ENCODE data around the gene LUZP2. TPM values are rescaled to one million over a fixed set of nuclear protein-coding genes. Genes with fewer than 3 reads are reported as not detected.

The LUZP2 gene
- total RNA-seq, 1 donor from 2014 or later = 0.49 TPM

GRCh38 chr11:24828938-24829605 lies 332.2 kb downstream of the LUZP2 start:
- Histone ChIP-seq H3K27me3 (no peaks in the 10 kb centered on the region), H3K4me1 (no peaks in the 10 kb centered on the region), H3K36me3 (no peaks in the 10 kb centered on the region), H3K9me3 (no peaks in the 10 kb centered on the region), H3K27ac (no peak overlapping the region), H3K4me3 (no peak overlapping the region)
- intact Hi-C loops (cut with DNase I) = no loop called here
- DNase-seq (ENCODE audit: extremely low spot score in 2 of 2) = no peak
- TF ChIP-seq POLR2AphosphoS5 (IDR thresholded peaks at IDR 0.05; ENCODE audit: insufficient read depth in 1 of 2, low read depth in 1 of 2) (no peak), CTCF (IDR thresholded peaks at IDR 0.05) (no peak), POLR2A (IDR thresholded peaks at IDR 0.05) (no peak)

DNA sequence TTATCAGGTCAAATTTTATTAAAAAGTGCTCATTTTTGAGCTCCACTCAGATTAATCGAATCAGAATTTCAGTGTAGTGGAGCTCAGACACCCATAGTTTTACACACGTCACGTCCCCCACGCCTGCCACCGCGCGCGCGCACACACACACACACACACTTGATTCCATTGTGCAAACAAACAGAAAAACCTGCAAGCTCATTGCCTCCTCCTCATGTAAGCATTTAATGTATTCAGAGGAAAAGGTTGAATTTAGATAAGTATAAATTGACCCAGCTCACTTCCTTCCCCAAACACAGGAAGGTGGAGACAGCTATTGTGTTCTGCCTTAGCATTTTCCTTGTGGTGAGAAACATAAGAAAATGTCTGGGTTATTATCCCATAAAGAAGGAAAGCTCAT lies 336.7 kb downstream of the LUZP2 start:
- no peak for DNase-seq (ENCODE audit: extremely low spot score in 2 of 2)
- Histone ChIP-seq H3K4me3 (no peak overlapping the region), H3K9me3 (no peaks in the 10 kb centered on the region), H3K4me1 (no peaks in the 10 kb centered on the region), H3K27ac (no peak overlapping the region), H3K36me3 (no peaks in the 10 kb centered on the region), H3K27me3 (no peaks in the 10 kb centered on the region)
- TF ChIP-seq CTCF (IDR thresholded peaks at IDR 0.05) (no peak), POLR2A (IDR thresholded peaks at IDR 0.05) (no peak), POLR2AphosphoS5 (IDR thresholded peaks at IDR 0.05; ENCODE audit: insufficient read depth in 1 of 2, low read depth in 1 of 2) (no peak)
- intact Hi-C loops (cut with DNase I) = no loop called here

DNA sequence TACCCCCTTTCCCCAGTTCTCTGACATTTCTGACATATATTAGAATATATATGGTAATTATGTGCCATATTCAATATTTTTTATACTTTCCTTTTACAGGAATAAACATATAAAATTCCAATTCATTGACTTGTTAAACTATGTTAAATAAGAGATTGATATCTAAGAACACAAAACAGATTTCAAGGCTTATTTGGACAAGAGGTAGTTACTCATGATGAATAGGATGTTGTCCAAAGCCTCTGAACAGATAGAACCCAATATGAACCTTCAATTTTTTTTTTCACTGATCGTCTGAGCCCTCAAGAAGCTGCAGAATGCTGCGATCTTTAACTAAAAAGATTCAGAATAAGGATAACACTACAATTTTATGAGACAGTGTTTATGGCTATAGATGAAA lies 340.3 kb downstream of the LUZP2 start:
- Histone ChIP-seq H3K9me3 (no peaks in the 10 kb centered on the region), H3K4me3 (no peak overlapping the region), H3K27me3 (no peaks in the 10 kb centered on the region), H3K27ac (no peak overlapping the region), H3K36me3 (no peaks in the 10 kb centered on the region), H3K4me1 (no peaks in the 10 kb centered on the region)
- DNase-seq (ENCODE audit: extremely low spot score in 2 of 2) = no peak
- intact Hi-C loops (cut with DNase I) = no loop called here
- TF ChIP-seq CTCF (IDR thresholded peaks at IDR 0.05) (no peak), POLR2A (IDR thresholded peaks at IDR 0.05) (no peak), POLR2AphosphoS5 (IDR thresholded peaks at IDR 0.05; ENCODE audit: insufficient read depth in 1 of 2, low read depth in 1 of 2) (no peak)

DNA sequence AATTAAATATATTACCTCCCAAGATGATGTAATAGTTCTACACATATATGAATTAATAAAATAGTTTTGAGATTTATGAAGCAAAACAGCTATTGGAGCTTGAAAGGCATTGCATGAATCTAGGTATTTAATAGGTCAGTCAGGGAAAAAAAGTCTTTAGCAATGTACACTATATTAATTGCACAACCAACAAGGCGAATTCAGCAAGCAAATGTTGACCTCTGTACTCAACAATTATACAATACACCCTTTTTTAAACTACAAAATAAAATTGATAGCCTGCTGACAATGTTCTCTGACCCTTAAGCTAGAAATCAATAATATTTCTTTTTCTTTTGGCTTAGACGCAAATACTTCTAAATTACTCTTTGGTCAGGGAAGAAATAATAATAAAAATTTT lies 345.5 kb downstream of the LUZP2 start:
- Histone ChIP-seq H3K27ac (no peak overlapping the region), H3K27me3 (no peaks in the 10 kb centered on the region), H3K9me3 (no peaks in the 10 kb centered on the region), H3K4me3 (no peak overlapping the region), H3K4me1 (no peaks in the 10 kb centered on the region), H3K36me3 (no peaks in the 10 kb centered on the region)
- DNase-seq (ENCODE audit: extremely low spot score in 2 of 2) = no peak
- TF ChIP-seq POLR2AphosphoS5 (IDR thresholded peaks at IDR 0.05; ENCODE audit: insufficient read depth in 1 of 2, low read depth in 1 of 2) (no peak), POLR2A (IDR thresholded peaks at IDR 0.05) (no peak), CTCF (IDR thresholded peaks at IDR 0.05) (no peak)
- intact Hi-C loops (cut with DNase I) = no loop called here

DNA sequence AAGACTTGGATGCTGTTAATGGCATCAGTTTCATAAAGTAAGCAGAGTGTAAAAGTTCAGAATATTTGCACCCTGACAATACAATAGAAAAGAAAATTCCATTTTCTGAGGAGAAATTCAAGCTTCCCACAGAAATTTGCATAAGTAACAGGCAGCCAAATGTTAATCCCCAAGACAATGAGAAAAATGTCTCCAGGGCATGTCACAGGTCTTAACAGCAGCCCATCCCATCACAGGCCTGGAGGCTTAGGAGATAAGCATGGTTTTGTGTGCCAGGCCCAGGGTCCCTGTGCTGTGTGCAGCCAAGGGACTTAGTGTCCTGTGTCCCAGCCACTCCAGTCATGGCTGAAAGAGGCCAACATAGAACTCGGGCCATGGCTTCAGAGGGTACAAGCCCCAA lies 347.6 kb downstream of the LUZP2 start:
- no peak for DNase-seq (ENCODE audit: extremely low spot score in 2 of 2)
- H3K9me3 ChIP-seq = no peaks in the 10 kb centered on the region
- H3K4me3 ChIP-seq = no peak overlapping the region
- no peaks in the 10 kb centered on the region for H3K27me3 ChIP-seq
- H3K36me3 ChIP-seq = no peaks in the 10 kb centered on the region
- H3K4me1 ChIP-seq = no peaks in the 10 kb centered on the region
- H3K27ac ChIP-seq = no peak overlapping the region
- intact Hi-C loops (cut with DNase I) = no loop called here
- no peak for TF ChIP-seq CTCF (IDR thresholded peaks at IDR 0.05)
- no peak for TF ChIP-seq POLR2AphosphoS5 (IDR thresholded peaks at IDR 0.05; ENCODE audit: insufficient read depth in 1 of 2, low read depth in 1 of 2)
- TF ChIP-seq POLR2A (IDR thresholded peaks at IDR 0.05) = no peak
